Jurkat, Clone E6-1 (cell line): ENCODE measurements around the gene OPA1.

Source experiments
- DNase-seq: peaks from one replicate; pipeline ENCODE4 v3.0.0-alpha.2; 2011; ENCODE audit warnings: low read depth, low spot score
- H3K4me3 ChIP-seq: 2 replicates; pipeline ENCODE4 v1.5.1; 2011; ENCODE audit warnings: mild to moderate bottlenecking, low read length, control low read depth, moderate library complexity

Gene OPA1

DNA sequence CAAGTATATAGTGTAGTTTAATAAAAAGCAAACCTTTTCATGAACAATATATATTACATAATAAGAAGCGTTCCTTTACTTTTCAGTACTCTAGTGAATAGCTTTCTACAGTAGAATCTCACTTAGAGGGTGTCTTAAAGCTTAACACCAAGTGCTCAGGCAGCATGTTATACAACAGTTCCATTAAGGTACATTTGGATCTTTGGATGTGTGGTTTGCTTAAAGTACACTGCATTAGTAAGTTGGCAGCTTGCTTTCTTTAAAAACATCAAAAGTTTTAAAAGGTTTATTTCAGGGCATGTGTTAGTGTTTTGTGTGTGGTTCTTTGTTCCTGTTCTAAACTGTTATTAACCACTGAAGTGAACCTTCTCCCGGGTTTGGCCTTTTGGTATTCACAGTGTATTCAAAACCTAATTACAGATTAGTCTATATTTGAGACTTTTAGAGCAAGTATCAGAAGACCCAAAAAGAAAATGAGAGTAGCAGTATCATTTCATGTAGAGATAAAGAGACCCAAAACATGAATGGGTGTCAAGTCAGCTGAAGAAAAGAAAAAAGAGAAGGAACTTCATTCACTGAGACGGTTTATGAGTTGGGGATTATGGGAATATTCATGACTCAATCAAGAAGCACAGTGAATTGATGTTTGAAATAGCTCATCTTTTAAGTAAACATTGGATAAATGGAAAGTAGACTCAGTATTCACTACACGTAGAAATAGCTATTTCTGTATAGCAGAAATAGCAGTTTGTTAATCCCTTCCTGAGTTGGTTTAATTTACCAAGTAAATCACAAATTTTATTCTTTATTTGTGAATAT lies 93.9 kb downstream of the OPA1 start:
- H3K4me3 ChIP-seq: no peak overlapping the region
- DNase-seq: no peak

DNA sequence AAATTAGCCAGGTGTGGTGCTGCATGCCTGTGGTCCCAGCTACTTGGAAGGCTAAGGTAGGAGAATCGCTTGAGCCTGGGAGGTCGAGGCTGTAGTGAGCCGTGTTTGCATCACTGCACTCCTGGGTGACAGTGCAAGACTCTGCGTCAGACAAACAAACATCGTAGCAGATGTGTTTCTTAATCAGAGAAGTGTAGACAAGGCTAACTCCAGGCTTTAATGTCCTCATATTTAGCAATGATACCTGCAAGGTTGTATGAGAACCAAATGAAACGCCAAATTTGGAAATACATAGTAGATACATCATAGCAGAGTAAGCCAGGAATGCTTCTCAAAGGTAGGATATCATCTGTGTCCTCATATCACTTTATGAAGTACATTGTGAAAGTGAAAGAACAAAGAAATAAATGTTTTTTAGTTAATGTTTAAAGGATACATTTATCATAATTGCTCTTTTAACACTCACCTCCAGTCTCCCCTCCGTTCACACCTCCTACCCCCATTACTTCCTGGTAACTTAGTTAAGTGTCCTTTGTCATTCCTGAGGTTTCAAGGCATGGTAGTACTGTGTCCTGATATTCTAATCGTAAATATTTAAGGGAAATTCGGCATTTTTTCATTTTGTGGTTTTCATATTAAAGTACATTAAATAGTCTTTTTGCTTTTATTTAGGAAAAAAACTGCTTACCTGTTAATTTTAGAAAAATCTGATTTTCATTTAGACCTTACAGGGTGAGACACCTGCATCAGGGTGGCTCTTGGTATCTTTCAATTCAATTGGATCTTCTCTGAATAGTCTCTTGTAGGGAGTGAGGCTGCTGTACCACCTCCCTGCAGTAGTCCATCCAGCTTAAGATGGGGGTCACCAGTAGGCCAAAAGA lies 96.1 kb downstream of the OPA1 start:
- no peak for DNase-seq

DNA sequence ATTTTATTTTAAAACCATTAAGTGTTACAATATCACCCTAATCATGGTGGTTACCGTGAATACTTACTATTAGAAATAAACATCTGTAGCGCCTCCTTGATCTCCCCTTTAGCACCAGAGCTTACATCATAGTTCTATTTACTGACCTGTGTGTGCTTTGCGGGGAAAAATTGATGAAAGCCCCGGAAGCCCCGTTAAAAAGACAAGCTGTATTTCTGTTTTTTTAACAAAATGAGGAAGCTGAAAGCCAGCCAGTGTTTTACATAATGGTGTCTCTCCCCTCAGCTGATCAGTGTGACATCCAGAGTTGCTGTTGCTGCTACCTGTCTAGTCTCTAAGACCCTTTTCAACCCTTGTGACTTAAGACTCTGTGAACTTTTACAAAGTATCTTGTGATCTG lies 100.8 kb downstream of the OPA1 start:
- H3K4me3 ChIP-seq: no peak overlapping the region
- DNase-seq: no peak

More for the DNA sequence above, 96.1 kb downstream of the OPA1 start:
- H3K4me3 ChIP-seq: no peak overlapping the region

DNA sequence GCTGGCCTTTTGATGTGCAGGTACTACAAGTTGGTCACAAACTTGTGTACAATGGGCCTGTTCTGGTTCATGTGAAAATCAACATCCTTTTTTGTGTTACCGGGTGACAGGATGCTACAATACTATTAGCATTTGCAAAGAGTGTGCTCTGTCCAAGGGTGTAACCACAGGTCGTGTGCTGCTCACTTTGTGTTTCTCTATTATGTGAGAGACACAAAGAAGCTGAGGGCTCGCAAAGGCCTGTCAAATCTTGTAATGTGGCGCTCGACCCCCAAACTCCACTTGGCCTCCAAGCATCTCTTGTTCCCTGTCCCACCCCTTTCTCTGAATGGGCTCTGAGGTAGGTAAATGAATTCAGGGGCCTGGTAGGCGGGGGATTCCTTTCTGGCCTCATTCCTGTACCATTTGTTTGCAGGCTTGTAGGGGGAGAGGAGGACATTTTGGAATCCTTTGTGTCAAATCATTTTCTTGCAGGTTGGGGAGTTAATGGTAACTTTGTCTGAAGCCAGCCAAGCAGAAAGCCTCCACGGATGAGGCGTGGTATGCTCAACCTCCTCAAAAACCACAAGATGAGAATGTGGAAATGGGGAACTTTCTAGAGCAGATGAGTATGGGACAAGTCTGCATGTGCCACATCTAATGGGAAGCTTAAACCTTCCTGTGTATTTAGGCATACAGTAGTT lies 109.1 kb downstream of the OPA1 start:
- DNase-seq: peak; percentile 11
- H3K4me3 ChIP-seq: no peak overlapping the region

DNA sequence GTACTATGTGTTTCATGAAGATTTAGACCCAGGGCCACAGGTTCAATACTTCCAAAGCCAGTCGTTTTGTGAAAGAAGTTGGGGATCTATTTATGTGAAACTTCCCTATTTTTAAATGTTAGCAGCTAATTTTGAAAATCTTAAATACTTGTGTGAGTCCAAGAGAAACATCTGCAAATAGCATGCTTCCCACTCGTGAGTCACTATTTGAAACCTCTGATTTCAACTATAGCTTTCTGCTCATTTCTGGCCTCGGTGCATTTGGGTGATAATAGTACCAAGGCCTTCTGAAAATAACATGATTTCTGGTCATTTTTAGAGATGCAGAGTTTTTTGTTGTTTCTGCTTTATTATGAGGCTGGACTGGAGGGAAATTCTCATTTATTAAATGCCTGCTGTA lies 110.0 kb downstream of the OPA1 start:
- H3K4me3 ChIP-seq: no peak overlapping the region
- no peak for DNase-seq

DNA sequence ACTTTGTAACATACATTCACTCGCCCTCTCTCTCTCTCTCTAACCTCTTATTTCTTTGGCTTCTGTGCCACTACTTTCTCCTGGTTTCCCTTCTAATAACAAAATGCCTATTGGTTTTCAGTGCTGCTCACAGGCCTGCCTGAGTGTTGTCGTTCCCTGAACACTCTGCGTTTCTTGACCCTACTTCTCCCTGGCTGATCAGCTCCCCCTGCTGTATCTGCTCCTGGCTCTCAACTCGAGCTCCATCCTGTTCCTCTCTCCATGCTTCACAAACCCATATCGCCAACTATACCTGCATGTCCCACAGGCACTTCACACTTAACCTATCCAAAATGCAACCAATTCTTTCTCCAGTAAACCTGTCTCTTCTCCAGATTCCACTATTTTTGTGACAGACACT lies 111.4 kb downstream of the OPA1 start:
- DNase-seq: no peak
- no peak overlapping the region for H3K4me3 ChIP-seq

DNA sequence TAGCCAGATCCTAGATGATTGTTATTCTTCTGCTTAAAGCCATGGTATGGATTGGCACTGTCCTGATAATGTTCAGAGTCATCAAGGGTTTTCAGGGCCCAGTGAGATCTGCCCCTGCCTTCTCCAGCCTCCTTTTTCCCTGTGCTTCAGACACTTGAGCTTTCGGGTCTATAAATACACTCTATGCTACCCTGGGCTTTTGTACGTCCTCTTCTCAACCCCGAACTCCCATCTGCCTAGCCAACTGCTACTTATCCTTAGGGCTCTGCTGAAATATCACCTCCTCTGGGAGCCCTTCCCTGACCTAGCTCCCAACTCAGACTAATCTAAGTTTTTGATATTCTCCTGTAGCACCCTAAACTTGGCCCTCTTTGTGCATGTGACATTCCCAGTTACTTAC lies 115.3 kb downstream of the OPA1 start:
- DNase-seq: no peak
- H3K4me3 ChIP-seq: no peak overlapping the region

DNA sequence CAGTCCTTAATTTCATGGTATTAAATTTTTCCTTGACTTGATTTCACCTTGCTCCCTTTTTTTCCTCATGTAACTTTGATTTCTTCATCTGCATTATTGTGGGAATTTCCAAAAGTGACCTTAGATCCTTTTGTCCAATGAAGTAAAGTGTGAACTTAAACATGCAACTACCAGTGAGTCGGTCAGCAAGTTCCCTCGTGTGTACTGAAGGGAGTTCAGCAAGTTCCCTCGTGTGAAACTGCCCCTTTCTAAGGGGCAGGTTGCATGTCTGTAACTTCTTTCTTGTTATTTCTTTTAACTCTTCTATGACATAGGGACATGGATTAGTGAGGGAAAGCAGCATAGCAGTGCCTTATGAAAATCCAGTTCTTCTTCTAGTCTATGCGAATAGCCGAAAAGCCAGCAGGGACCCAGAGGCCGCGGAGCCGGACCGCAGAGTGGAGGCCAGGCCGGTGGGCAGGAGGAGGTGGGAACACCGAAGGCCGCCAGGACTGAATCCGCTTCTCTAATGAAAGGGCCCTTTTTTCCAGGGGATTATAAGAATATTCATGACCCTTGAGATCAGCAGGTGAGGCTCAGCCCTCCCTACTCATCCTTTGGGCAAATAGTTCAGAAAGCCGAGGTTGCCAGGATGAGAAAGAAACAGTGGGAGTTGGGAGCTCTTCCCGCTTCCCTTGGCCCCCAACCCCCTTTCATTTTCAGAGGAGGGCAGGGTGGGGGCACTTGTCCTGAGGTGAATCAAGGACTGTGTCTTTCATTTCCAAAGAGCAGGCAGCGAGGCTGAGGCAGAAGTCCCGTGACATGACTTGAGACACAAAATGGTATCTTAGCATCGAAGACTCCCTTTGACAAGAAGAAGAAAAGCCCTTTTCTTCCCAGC lies 117.5 kb downstream of the OPA1 start:
- DNase-seq: no peak

DNA sequence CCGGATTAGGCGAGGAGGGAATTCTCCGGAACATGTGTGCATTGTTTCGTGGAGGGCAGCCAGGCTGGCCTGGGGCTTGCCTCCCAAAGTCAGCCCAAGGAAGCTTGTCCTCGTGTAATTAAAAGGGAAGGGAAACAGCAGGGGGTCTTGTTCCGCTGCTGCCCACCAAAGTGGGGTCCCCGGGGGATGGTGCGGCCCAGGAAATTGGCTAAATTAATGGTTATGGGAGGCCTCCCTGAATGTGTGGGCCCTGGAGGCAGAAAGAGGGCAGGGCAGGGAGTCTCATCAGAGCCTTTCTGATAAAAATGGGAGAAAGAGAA lies 118.1 kb downstream of the OPA1 start:
- no peak overlapping the region for H3K4me3 ChIP-seq
- no peak for DNase-seq

More for the DNA sequence above, 117.5 kb downstream of the OPA1 start:
- H3K4me3 ChIP-seq: no peak overlapping the region

DNA sequence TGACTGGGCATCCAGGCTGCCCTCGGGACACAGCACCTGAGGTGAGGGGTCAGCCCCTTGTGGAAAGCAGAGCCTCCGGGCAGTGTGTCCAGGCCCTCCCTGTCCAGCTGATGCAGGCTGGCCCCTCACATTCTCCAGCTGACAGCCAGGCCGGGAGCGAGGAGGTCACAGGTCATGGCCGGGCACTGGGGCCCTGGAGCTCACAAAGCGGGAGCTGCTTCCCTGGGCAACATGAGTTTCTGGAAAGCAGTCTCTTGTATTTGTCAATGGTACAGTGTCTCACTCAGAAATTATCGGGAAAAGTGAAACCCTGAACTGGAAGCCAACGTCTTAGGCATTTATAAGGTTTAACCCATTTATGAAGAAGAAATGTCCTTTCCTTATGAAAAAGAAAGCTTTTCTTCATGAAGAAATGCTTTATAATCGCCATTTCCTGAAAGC lies 118.5 kb downstream of the OPA1 start:
- DNase-seq: no peak
- no peak overlapping the region for H3K4me3 ChIP-seq

DNA sequence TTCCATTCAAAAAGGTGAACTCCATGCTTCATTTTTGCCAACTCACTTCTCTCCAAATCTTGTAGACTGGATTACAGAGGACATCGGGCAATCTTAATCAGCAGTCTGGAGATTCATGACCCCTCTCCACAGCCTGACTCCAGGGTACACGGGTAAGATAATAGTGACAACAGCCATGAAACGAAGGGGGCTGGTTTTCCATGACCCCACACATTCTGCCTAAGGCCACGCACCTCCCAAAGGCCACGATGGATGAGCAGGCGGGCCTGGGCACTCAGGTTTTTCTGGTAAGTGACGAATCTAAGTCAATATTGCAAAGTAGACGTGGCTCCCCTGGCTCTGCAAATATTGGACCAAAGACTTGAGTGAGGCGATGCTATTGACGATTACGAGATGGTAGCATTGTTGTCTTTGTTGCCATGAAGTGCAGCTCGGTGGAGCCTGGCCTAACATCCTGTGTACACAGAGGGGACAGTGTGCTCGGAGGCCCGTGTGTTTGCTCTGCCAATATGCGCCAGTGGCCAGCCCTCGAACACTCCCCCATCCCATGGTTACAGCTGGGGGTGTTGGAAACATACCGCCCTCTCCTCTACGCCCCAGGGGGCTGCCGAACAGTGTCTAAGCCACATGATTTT lies 119.1 kb downstream of the OPA1 start:
- DNase-seq: no peak
- H3K4me3 ChIP-seq: no peak overlapping the region

DNA sequence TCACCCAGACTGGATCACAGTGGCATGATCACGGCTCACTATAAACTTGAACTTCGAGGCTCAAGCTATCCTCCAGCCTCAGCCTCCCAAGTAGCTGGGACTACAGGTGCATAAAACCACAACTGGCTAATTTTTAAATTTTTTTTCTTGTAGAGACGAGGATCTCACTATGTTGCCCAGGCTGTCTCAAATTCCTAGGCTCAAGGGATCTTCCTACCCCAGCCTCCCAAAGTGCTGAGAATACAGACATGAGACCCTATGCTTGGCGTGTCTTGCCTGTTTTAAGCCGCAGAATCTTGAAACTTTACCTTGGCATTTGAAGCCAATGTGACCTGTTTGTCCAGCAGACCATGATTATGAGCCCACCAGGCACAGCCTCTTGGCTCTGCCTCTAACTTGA lies 119.9 kb downstream of the OPA1 start:
- no peak for DNase-seq
- no peak overlapping the region for H3K4me3 ChIP-seq

DNA sequence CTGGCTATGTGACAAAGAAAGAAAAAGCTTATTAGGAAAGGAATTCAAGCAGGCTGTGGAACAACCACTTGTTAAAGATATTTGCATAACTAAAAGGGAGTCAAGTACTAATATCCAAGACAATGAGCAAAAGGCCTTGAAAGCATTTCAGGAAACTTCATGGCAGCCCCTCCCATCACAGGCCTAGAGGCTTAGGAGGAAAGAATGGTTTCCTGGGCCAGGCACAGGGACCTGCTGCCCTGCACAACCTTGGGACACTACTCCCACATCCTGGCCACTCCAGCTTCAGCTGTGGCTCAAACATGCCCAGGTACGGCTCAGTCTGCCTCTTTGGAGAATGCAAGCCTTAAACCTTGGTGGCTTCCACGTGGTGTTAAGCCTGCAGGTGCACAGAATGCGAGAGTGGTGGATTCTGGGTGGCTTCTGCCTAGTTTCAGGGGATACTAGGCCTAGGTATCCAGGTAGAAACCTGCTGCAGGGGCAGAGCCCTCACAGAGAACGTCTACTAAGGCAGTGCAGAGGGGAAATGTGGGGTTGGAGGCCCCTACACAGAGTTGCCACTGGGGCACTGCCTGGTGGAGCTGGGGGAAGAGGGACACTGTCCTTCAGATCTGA lies 121.6 kb downstream of the OPA1 start:
- no peak for DNase-seq
- no peak overlapping the region for H3K4me3 ChIP-seq

DNA sequence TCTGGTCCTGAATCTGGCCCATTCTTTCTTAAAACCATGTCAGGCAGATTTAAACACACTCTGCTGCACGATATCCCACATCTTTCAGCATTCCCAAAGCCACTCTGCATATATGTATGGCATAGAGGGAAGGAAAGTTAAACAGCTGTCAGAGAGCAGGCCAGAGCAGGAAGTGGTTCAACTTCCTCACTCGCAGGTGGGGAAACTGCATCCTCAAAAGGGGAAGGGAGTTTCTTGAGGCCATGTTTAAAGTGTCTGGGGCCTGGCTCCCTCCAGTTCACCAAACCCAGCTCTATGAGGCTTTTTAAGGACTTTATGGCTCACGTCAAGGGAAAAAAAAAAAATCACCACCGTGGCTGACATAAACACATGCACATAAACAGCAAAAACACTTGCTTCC lies 123.1 kb downstream of the OPA1 start:
- DNase-seq: peak; percentile 54
- H3K4me3 ChIP-seq: no peak overlapping the region

DNA sequence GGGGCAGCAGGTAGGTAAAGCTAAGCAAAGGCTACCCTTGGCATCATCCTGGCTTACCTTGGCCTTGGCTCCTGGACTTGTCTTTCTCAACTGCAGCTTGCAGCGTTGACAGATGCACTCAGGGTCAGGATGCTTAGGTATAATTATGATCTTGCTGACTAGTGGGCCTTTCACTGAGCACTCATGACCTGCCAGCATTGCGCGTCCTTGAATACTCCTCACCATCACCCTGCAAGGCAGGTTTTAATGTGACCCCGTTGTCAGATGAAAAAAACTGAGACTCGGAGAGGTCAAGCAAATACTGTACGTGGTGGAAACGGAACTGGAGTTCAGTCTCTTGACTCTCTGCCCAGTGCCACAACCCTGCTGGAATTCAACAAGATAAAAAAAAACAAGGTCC lies 126.7 kb downstream of the OPA1 start:
- DNase-seq: no peak

DNA sequence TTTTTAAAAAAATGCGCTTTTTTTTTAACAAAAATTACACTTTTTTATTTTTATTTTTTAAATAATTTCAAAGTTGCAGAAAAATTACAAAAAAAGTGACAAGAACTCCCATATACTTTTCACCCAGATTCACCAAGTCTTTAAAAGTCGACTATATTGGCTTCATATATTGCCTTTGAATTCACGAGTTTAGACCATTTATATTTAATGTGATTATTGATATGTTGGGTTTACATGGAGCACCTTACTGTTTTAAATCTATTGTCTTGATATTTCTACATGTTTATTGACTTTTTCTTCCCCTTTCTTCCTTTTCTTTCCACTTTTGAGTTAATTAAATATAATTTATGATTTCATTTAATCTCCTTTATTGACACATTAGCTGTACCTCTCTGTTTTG lies 127.2 kb downstream of the OPA1 start:
- no peak overlapping the region for H3K4me3 ChIP-seq
- no peak for DNase-seq

More for the DNA sequence above, 126.7 kb downstream of the OPA1 start:
- H3K4me3 ChIP-seq: no peak overlapping the region

DNA sequence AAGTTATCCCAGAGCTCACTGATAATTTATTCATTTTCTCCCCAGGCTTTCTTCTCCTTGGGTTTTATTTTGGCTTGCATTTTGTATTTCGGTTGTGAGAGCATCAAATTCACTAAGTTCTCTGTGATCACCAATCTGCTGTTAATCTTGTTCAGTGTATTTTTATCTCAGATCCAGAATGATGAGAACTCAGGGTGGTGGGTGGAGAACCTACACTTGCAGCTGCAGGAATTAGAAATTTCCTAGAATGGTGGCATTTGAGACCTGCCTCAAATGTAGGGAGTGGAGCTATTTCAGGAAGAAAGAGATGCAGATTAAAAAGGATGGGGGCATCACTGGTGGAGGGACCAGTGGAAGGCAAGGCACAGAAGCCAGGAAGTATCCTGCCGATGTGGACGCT lies 129.6 kb downstream of the OPA1 start:
- no peak overlapping the region for H3K4me3 ChIP-seq
- DNase-seq: no peak

DNA sequence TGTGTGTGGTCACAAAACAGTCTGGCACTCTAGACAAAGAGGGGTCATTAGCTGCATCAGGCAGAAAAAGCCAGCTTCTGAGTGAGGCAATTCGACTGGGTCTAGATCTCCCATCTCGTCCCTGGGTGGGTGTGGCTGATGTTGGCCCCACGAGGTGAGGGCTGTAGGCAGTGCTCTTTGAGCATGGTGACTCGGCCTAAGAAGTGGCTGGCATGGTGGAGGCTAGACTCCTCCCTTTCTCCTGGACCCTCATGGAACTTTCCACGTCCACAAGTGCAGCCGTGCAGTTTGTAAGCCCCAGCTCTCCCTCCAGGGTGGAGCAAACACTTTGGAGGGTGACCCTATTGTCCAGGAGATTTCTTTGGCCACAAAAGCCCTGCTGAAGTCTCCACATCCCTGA lies 134.1 kb downstream of the OPA1 start:
- no peak overlapping the region for H3K4me3 ChIP-seq
- DNase-seq: no peak
